GM19035 (cell line): ENCODE results near the gene CFAP77.

ENCODE experiments used
- ATAC-seq: cut with Tn5 transposase; IDR thresholded peaks from one replicate; pipeline ENCODE4 v1.9.1; 2021; ENCODE audit not compliant: unreplicated experiment

CFAP77 gene

GRCh38 chr9:132486706-132487350, 76.8 kb downstream of the CFAP77 start:
- no peak for ATAC-seq

GRCh38 chr9:132487351-132487791, 77.4 kb downstream of the CFAP77 start:
- no peak for ATAC-seq

DNA sequence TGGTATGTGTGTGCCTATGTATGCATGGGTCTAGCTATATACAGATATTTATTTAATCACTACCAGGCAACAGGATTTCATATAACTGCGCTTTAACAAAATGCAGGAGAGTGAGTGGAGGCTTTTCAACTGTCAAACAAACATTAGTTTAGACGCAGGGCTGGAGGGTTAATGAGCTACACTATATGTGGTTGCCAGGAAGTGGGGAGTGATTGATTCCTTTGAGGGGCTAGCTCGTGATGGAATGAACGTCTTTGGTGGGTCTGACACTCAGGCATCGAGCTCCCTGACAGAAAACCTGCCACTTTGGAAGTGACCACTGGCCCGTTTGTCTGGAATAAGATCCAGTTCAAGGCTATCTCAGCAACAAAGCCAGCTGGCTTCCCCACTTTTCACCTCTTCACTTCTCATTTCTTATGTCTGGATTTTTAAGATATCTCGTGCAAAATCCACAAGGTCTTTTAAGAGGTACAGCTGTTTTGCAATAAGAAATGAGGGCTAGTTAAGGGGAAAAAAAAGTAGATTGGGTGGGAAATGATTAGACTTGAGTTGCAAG, 78.0 kb downstream of the CFAP77 start:
- ATAC-seq: no peak

DNA sequence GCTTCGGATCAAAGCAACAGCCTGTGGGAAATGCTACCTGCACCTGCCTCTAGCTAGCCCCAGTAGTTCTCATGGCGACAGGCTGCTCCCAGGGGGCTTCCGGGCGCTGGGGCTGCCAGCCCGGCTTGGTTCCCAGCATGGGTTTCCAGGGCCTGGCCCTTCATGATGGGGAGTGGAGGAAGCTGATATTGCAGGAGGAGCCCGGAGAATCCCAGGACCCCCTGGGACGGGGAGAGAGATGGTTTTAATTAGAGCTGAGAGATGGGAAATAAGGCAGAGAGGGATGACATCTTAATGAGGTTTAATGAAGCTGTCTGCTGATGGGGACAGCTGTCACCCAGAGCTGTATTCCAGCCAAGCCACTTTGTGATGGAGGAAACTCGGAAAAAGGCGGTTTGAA, 78.6 kb downstream of the CFAP77 start:
- ATAC-seq: no peak

GRCh38 chr9:132489536-132489935, 79.5 kb downstream of the CFAP77 start:
- no peak for ATAC-seq

- no peak for ATAC-seq
These were observed 84.8 kb downstream of the CFAP77 start for GRCh38 chr9:132494857-132495256.

GRCh38 chr9:132497731-132498130, 87.7 kb downstream of the CFAP77 start:
- no peak for ATAC-seq

DNA sequence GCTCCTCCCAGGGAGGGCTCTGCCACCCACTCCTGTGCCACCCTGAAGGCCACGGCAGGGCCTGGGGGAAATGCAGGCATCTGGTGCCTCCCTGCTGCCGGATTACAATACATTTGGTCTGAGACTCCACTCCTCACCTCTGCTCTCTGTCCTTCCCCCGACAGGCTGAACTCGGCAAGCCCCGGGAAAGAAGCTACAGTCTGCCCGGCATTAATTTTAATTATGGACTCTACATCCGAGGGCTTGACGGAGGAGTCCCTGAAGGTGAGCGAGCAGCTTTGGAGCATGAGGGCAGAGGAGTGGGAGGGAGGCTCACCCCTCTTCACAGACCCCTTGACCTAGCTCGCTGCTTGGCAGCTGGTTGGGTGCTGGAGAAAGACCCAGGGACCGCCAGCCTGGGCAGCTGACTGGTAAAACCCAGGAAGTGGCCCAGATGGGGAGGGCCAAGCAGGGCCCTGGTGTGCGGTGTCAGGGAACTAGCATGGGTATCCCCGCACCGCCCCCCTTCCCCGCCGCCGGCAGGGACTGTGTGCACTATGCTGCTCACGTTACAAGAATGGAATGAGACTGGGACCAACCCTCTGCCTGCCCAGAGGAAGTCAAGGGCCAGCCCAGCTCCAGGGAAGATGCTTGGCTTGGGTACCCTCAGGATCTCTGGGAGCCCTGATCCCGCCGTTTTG, 88.7 kb downstream of the CFAP77 start:
- no peak for ATAC-seq

DNA sequence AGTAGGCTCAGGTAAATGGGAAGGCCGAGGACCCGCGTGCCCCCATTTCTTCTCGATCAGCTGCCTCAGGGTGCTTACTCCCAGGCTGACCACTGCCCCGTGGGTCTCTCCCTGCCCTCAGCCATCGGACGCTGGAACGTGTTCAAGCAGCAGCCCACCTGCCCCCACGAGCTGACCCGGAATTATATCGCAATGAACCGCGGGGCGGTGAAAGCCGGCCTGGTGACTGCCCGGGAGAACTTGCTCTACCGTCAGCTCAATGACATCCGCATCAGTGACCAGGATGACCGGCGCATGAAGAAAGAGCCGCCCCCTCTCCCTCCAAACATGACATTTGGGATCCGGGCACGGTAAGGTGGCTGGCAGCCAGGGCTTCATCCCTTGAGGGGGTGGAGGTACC, 89.2 kb downstream of the CFAP77 start:
- no peak for ATAC-seq

GRCh38 chr9:132500193-132500592, 90.2 kb downstream of the CFAP77 start:
- no peak for ATAC-seq

- ATAC-seq: no peak
These were observed 92.5 kb downstream of the CFAP77 start for GRCh38 chr9:132502480-132502879.

GRCh38 chr9:132503116-132503515, 93.1 kb downstream of the CFAP77 start:
- no peak for ATAC-seq

- ATAC-seq: no peak
These were observed 94.5 kb downstream of the CFAP77 start for GRCh38 chr9:132504488-132504887.

DNA sequence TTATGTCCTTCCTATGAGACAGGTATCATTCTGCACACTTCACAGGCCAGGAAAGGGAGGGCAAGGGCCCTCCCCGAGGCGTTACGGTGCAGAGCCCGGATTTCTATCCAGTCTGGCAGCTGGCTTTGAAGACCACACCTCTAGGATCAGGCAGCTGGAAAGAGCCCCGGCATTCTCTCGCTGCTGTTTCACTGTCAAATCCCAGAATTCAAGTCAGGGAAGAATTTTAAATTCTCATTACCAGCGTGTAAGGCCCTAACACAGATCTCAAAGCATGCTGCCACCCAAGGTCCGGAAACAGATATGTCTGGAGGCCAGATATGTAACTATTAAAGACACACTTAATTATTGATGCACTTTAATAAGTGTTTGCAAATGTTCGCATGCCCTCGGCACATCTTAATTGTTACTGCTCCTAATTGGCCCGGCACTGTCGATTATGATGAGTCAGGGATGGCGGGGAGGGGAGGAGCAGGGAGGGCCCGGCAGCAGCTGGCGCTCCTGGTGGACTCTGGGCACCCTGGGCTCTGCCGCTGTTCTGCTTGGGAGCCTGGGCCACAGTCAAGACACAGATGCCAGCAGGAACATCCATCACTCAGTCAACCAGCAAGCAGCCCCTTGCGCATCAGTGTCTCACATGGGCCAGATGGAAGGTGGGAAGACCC, 96.1 kb downstream of the CFAP77 start:
- ATAC-seq: no peak

DNA sequence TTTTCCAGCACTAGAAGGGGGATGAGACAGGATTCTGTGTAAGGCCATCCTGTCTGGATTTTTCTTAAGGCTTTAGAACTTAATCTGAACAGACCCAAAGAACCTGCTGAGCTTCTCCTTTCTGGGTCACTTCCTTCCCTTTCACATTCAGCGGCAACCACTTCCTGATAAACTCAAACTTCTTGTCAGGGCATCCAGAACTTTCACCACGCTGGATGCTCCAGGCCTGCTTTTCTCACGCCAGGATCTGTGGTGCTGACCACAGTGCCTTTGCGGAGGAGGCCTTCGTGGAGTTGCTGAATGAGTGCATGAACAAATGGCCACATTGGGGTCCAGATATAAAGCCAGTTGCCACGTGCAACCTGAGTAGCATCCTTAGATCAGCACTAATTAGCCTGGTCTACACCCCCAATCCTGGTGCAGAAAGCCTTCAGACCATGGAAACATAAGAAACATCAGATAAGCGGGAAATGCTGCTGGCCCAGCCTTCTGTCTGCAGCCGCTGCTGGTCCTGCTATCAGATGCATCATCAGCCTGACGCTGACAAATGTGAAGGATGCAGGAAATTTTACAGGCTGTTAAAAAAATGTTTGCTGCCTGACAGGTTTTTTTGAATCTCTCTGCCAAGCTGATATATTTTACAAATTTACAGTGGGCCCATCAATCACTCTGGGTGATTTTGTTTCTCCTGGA, 97.1 kb downstream of the CFAP77 start:
- ATAC-seq: no peak

DNA sequence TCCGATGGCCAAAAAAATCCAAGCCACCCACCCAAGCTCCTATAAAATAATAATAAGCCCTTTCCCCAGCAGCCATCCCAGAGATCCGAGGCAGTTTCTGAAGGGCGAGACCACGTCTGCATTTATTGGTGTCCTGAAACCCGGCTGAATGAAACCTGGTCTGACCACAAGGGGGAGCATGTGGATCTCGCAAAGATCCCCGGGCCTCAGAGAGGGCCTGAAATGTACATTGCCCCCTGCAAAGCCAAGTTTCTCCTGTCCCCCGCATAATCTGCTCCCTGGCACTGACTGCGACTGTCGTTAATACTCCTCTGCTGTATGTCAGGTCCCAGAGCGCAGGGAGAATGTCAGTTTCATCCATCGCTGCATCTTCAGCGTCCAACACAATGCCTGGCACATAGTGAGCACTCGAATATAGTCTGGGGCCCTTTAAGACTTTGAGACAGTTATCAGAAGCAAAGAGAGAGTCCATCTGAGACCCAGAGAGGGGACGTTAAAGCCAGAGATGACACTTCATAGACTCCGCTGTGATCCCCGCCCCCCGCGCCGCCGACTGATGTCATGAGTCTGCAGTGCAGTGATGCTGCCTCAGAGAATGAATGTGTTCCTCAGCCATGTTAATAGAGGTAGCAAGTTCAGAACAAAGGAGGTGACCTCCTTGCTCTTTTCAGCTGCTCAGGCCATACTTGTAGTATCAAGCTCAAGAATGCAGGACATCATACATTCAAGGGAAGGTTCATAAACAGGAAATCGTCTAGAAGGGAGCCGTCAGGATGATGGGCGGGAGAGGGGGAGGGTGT, 97.9 kb downstream of the CFAP77 start:
- no peak for ATAC-seq

DNA sequence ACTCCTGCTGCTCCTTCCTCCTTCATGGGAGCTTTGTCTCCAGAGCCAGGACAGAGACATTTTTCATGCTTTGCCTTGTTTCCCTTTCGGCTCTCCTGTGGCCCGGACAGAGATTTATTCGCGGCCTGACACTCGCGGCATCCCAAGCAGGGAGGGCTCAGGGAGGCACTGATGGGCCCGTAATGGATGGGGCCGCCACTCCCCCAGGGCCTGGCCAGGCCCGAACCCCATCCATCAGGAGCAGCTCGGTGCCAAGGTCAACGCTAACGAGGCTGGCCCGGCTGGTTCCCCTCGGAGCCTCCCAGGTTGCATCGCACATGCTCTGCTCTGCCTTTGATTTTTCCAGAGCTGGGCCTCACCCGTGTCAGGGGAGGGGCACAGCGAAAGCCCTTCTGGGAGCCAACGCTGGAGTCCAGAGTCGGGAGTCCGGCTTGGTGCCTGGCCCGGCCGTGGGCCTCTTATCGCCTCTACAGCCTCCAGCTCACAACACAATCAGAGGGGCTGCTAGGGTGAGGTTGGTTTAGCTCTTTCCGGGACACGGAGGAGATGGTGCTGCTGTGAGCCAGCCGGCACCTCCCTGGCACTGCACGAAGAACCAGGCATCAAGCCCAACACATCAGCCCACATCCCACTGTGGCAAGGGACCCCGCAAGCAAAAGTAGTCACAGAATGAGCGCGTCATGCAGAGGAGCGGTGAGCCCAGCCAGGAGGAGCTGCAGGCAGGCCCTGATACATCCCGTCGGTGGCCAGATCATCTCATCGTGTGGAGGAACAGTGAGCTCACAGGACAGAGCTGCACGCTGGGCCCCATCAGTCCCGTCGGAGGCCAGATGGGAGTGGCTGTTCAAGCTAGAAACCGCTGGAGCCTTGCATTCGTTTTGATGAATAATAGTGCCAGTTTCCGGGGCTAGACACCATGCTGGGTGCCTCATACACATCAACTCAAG, 100.2 kb downstream of the CFAP77 start:
- ATAC-seq: no peak

DNA sequence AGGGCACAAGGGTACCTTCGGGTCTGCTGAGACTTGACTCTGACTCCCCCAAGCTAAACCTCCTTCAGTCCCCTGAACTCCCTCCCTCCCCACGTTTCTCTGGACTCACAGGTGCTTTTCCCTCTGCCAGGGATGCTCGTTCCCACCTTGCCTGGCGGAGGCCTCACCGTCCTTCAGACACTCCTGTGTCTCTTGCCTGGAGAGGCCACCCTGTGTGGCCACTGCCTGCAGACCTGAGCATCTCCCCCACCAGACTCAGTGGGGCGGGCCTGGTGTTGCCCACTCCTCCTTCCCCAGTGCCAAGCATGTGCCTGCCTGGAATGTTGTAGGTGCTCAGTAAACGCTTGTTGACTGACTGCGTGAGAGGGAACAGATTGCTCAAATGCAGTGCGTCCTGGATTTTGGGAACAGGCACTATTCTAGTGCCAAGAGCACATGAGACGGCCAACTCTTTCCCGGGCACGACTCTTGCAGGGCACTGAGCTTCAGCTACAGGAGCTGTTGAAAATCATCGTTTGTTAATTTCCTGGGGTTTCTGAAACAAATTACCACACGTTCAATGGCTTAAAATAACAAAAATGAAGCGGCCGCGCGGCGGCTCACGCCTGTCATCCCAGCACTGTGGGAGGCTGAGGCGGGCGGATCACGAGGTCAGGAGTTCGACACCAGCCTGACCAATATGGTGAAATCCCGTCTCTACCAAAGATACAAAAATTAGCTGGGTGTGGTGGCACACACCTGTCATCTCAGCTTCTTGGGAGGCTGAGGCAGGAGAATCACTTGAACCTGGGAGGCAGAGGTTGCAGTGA, 101.4 kb downstream of the CFAP77 start:
- ATAC-seq: no peak

GRCh38 chr9:132513416-132513815, 103.4 kb downstream of the CFAP77 start:
- no peak for ATAC-seq
